ENCODE measurements around the gene GJC1.

- TF ChIP-seq, protein P1, sequence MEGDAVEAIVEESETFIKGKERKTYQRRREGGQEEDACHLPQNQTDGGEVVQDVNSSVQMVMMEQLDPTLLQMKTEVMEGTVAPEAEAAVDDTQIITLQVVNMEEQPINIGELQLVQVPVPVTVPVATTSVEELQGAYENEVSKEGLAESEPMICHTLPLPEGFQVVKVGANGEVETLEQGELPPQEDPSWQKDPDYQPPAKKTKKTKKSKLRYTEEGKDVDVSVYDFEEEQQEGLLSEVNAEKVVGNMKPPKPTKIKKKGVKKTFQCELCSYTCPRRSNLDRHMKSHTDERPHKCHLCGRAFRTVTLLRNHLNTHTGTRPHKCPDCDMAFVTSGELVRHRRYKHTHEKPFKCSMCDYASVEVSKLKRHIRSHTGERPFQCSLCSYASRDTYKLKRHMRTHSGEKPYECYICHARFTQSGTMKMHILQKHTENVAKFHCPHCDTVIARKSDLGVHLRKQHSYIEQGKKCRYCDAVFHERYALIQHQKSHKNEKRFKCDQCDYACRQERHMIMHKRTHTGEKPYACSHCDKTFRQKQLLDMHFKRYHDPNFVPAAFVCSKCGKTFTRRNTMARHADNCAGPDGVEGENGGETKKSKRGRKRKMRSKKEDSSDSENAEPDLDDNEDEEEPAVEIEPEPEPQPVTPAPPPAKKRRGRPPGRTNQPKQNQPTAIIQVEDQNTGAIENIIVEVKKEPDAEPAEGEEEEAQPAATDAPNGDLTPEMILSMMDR (IDR thresholded peaks at IDR 0.05; ENCODE audit: extremely low read depth in 1 of 2, insufficient read depth in 1 of 2, low read depth in 1 of 2, low read length in 2 of 2) = no peak
- TF ChIP-seq POLR2AphosphoS5 (IDR thresholded peaks at IDR 0.05; ENCODE audit: insufficient read depth, low read depth, low read length) (no peak), FOS (IDR thresholded peaks at IDR 0.05; ENCODE audit: borderline replicate concordance, insufficient read depth, low read length) (no peak), EZH2 (IDR thresholded peaks at IDR 0.05; ENCODE audit: borderline replicate concordance, low read depth, low read length, severe bottlenecking) (no peak), POLR2A (IDR thresholded peaks at IDR 0.05; ENCODE audit: low read depth, low read length) (no peak)
Observed at GRCh38 chr17:44871556-44871955, 41.5 kb upstream of the GJC1 start.
